OCI-M2 (cell line): ENCODE data around the gene CCDC107.

Source experiments
- DNase-seq: peaks from one replicate; lab custom pipeline; 2025; ENCODE audit not compliant: unreplicated experiment; lab: John Stamatoyannopoulos, UW

Gene CCDC107

GRCh38 chr9:35682051-35682450, 24.0 kb downstream of the CCDC107 start:
- DNase-seq = no peak

DNA sequence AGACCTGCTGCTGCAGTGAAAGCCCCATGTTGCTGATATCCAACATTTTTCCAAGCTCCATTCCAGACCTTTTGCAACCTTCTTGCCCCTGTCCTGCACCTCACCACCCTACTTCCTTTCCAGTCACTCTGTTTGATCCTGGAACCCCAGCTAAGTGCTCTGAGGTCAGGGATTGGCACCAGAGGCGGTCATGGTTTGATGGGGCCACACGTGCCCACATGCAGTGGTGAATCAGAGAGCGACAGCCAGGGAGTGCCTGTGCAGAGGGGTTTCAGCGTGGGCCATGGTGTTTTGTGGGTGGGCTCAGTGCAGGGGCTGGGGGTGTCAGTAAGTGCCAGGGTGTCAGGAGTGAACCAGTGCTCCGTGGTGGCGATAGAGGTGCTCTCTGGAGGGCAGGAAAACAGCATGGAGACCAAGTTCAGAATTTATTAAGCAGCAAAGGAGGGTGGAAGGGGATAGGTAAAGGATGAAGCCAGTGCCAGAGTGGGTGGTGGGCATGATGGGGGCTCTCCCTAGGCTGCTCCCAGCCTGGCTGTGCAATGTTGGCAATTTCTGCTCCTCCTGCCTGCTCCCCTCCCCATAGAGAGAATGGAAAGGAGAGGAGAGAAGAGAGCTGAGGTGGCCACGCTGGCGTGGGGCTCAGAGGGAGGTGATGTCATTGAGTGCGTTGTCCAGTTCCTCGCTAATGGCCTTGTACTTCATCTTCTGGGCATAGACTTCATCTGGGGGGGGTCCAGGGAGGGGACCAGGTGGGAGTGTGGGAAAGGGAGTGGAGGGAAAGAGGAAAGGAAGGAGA, 24.6 kb downstream of the CCDC107 start:
- no peak for DNase-seq

DNA sequence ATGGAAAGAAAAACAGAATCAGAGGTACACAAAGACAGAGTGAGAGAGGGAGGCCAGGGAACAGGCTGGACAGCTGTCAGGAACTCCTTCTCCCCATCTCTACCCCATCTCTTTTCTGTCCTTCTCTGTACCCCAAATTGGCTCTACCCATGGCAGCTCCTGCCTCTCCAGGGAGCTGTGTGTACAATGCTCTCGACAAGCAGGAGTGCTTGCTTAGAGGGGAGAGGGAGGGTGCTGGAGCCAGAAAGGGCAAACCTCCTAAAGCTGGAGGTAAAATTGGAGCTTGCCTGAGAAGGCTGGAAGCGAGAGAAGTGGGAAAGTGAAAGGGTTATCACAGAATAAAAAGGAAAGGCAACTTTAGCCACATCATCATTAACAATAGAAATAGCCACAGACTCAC, 25.2 kb downstream of the CCDC107 start:
- DNase-seq = no peak

DNA sequence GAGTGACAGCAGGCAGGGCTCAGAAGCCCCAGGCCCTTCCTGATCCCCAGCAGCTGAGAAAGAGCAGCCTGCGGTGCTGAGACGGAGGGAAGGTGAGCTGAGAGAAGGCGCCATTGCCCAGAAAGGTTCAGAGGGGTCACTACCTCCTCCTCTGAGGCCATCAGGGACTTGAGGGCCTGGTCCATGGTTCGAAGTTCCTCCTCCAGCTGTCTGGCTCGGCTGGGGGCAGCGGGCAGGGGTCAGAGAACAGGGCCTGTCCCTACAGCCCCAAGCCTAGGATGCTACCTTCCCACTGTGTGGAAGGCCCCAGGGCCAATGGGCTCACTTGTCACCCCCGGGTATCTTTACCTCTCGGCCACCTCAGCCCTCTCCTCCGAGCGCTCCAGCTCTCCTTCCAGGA, 26.8 kb downstream of the CCDC107 start:
- no peak for DNase-seq

GRCh38 chr9:35685506-35685905, 27.4 kb downstream of the CCDC107 start:
- no peak for DNase-seq

- DNase-seq = no peak
Observed at GRCh38 chr9:35686222-35687203, 28.4 kb downstream of the CCDC107 start.

GRCh38 chr9:35687306-35687705, 29.2 kb downstream of the CCDC107 start:
- no peak for DNase-seq

- no peak for DNase-seq
Observed at GRCh38 chr9:35687972-35688557, 30.0 kb downstream of the CCDC107 start.

DNA sequence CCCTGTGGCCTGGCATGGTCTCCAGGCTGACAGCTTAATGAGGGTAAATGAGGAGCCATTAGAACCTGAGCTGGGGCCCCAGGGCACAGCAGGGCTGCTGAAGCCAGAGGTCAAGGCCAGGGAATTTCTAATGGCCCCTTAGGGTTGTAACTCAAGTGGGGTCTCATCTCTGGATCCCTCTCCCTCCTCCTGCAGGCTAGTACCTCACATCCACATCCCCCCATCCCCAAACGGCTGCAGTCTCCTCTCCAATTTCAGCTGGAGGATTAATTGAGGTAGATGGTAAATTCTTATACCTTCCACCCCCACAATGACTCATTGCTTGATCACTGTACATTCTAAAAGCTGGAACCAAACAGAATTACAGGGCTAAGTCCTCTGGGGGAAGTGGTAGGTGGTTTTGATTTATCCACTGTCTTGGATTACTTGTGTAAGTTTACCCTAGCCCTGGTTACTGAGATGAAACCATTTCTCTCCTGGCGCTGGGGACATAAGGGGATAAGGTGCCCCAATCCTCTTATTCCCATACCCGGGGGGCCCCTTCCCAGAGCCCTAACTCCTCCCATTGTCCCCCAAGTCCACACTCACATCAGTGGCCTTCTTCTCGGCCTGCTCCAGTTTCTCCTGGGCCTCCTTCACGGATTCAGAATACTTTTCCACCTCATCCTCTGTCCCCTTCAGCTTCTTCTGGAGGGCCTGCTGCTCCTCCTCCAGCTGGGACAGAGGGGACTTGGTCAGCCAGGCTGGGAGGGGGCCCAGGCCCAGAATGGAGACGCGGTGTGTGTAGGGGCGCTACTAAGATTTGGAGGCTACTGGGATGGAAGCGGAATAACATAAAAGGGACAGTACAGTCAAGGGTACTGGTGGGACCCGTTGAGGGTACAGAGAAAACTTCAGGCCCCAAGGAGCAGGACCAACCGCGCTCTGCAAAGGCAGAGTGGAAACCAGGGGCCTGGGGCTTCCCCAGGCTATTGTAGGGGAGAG, 30.8 kb downstream of the CCDC107 start:
- DNase-seq = no peak

- DNase-seq = no peak
Observed at GRCh38 chr9:35689542-35690293, 31.6 kb downstream of the CCDC107 start, which contains the start of gene TPM2. Gene TPM2 (minus strand): TSS chr9:35689925. CDS start chr9:35689817, 108 bp downstream.

DNA sequence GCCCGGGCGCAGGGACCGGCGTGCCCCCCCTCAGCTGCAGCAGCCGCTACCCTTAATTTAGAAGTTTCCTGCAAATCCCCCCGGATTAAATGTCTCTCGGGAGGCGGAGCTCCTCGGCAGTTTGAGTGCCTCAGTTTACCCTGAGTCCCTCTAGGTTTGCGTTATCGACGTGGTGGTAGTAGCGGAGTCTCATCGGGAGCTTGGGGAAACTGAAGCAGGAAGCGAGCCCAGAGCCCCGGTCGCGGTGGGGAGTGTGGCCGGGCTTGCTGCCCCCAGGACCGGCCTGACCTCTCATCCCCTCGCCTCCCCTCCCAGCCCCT, 32.2 kb downstream of the CCDC107 start:
- DNase-seq = no peak

DNA sequence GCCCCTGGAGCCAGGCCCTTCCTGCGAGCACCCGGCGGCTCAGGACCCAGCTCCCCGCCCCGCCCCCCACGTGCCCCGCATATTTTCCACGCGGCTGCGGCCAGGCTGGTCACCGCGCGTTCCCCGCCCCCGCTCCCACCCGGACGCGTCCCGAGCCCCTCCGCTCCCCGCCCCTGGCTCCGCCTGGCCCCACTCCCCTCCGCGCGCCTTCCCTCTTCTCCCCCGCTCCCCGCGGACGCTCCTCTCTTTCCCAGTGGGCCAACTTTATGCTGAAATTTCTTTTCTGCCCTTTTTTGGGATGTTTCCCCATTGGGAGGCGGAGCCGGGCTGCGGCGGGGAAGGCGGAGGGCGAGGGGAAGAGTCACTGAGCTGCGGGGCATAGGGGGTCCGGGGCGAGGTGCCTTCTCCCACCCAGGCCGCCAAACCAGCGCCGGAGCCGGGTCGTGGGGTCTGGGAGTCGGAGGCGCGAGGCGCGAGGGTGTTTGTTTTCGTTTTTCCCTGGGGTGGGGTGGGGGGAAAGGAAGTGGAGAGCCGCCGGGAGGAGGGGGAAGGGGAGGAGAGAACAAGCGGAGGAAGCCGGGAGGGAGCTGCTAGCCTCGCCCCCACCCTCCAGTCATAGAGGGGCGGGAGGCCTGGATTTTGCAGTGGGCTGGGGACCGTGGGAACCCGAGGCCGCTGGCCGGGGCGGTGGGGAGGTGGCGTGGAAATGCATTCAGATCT, 32.7 kb downstream of the CCDC107 start:
- no peak for DNase-seq

GRCh38 chr9:35691334-35691650, 33.2 kb downstream of the CCDC107 start:
- peak; percentile 64 for DNase-seq

- DNase-seq = no peak
Observed at GRCh38 chr9:35691757-35692301, 33.7 kb downstream of the CCDC107 start.

- no peak for DNase-seq
Observed at GRCh38 chr9:35695943-35696401, 37.9 kb downstream of the CCDC107 start.

DNA sequence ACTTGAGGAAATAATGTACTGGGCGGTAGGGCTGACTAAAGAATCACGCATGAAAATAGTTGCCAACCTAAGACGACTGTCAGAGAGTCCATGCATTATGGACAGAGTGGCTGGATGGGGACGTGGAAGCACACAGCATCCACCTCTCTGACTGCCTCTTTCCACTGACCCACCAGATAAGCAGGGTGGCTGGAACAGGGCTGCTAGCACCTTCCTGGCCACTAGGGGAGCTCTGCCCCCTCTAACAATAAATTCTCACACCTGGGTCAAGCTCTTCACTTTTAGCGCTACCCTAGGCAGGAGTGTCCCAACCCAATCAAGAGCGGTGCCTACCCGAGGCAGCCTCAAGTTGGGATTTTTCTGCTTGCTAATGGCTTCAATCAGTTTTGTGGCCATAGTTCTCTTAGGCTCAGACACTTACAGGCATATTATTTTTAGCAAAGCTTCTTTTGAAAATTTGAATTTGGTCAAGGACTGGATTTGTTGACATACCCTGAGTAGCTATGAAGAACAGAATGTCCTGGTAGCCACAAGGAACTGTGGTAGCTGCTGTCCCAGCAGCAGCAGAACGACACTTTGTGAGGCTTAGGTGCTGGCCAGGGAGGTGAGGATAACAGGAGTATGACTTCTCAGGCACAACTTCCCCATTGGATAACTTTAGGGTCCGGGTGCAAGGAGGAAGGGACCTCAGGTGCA, 38.6 kb downstream of the CCDC107 start:
- peak; percentile 3 for DNase-seq

DNA sequence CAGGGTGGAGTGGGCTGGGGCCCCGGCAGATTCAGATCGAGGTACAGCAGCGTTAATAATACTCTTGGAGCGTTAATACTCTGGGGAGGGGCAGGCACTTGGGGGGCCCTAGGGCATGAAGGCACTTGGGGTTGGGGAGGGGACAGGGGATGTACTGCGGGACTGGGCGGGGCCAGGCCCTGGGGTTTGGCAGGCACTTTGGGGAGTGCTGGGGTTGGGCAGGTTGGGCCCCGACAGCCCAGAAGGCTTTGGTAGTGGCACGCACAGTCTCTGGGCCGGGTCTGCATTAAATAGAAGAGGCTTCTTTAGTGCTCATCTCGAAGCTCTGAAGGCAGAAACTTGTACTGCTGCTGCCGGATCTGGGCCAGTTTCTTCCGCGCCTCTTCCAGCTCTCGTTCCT, 39.4 kb downstream of the CCDC107 start:
- DNase-seq = no peak

- DNase-seq = no peak
Observed at GRCh38 chr9:35698231-35698630, 40.1 kb downstream of the CCDC107 start.
